HEK293T (cell line): ENCODE results near the gene SPSB1.

Experiments used
- CTBP1 ChIP-seq: fragments of 450-650 bp; IDR thresholded peaks from 2 replicates; pipeline ENCODE4 v1.6.1; 2016; ENCODE audit warnings: borderline replicate concordance
- FOXA1 ChIP-seq: fragments of 450-650 bp; IDR thresholded peaks from 2 replicates; pipeline ENCODE4 v1.6.1; 2016; ENCODE audit warnings: mild to moderate bottlenecking
- FOXK2 ChIP-seq: fragments of 450-650 bp; IDR thresholded peaks from 2 replicates; pipeline ENCODE4 v1.6.1; 2016; ENCODE audit warnings: mild to moderate bottlenecking
- FOXM1 ChIP-seq: fragments of 450-650 bp; IDR thresholded peaks from 2 replicates; pipeline ENCODE4 v1.6.1; 2017; ENCODE audit warnings: mild to moderate bottlenecking, borderline replicate concordance
- L3MBTL2 ChIP-seq: fragments of 450-650 bp; conservative IDR thresholded peaks from 2 replicates; pipeline ENCODE4 v1.6.1; 2016; ENCODE audit warnings: mild to moderate bottlenecking
- NFRKB ChIP-seq: fragments of 450-650 bp; IDR thresholded peaks from 2 replicates; pipeline ENCODE4 v1.6.1; 2016; ENCODE audit warnings: mild to moderate bottlenecking, moderate library complexity
- PKNOX1 ChIP-seq: fragments of 450-650 bp; IDR thresholded peaks from 2 replicates; pipeline ENCODE4 v1.6.1; 2016
- SP1 ChIP-seq: fragments of 450-650 bp; IDR thresholded peaks from 2 replicates; pipeline ENCODE4 v1.6.1; 2017
- SUZ12 ChIP-seq: fragments of 450-650 bp; IDR thresholded peaks from 2 replicates; pipeline ENCODE4 v1.6.1; 2016; ENCODE audit warnings: mild to moderate bottlenecking
- TARDBP ChIP-seq: fragments of 450-650 bp; IDR thresholded peaks from 2 replicates; pipeline ENCODE4 v1.6.1; 2016

GRCh38 chr1:9373619-9374018 is 80.9 kb downstream of the SPSB1 start:
- no peak for TF ChIP-seq SUZ12
- TF ChIP-seq SP1, result no peak
- TF ChIP-seq FOXM1, result no peak
- TF ChIP-seq NFRKB, result no peak
- no peak for TF ChIP-seq FOXK2
- TF ChIP-seq FOXA1, result no peak
- TF ChIP-seq TARDBP, result no peak
- no peak for TF ChIP-seq PKNOX1
- TF ChIP-seq L3MBTL2, result no peak
- TF ChIP-seq CTBP1, result no peak
